Measurements from ENCODE around the gene TRIM48.
"Not testable (repeated sequence)": the region's sequence is repeated elsewhere in the genome, so short reads cannot be mapped to it uniquely, and the experiment has no call there.

The TRIM48 gene

DNA sequence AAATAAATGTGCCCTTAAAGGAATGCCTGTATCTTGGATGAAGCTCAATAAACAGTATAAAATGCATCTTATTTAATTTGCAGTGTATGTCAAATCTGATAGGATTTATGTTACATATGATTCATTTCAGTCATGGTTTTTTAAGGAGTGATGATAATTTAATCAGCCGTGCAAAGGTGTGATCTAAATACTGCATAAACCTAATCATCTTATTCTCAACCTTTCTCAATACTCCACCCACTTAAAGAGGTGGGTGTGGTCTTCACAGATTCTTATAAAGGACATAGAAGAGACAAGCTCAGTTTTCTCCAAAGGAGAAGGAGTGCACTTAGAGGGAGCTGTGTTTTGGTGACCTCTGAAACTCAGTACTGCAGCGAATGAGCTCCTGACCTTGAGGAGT, at the start of gene TRIM48:
TRIM48 (plus strand) TSS at position 301 of the 400 bp plus-strand sequence. CDS start 113 bp downstream, outside the sequence.
- DNase-seq (ENCODE audit: low read depth in 2 of 2), result not testable (repeated sequence)

- DNase-seq (ENCODE audit: low read depth in 2 of 2), result not testable (repeated sequence)
Observed at GRCh38 chr11:55238316-55238715, 23.6 kb upstream of the TRIM48 start.

- no peak for DNase-seq (ENCODE audit: low read depth in 2 of 2)
Observed at GRCh38 chr11:55263081-55263480, 1.1 kb downstream of the TRIM48 start.

Measured in fibroblast of skin of left quadriceps (primary cell).